Hepatocyte (in vitro differentiated cells): ENCODE results near the gene SLC18A2.

Experiments
- CTCF ChIP-seq: fragments of 200-600 bp; sonication (generic); IDR thresholded peaks from 2 replicates; pipeline ENCODE4 v1.5.1; 2016; ENCODE audit warnings: antibody characterized with exemption, mild to moderate bottlenecking; ENCODE audit not compliant: poor library complexity
- EZH2 ChIP-seq: fragments of 200-600 bp; sonication (generic); IDR thresholded peaks from 2 replicates; pipeline ENCODE4 v1.6.1; 2016; ENCODE audit warnings: antibody characterized with exemption, mild to moderate bottlenecking, borderline replicate concordance

DNA sequence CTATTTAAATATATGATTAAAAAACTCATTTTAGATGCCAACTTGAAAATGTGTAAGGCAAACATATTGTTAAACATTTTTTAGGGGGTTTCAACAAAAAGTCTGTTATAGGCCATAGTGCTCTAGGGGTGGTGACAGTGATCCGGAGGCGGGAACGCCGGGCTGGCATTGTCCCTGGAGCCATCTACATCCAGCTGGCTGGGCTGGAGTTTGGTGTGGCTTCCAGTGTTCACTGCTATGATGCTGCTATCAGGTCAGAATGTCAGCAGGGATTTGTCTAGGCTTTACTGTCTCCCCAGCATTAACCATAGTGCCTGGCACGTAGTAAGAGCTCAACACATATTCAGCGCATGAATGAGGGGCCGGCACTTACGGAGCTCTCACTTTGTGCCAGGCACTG, 1.9 kb upstream of the SLC18A2 start:
- TF ChIP-seq CTCF (no peak), EZH2 (no peak)
